ENCODE results near the gene KRT17.
"Not testable (repeated sequence)": the region's sequence is repeated elsewhere in the genome, so short reads cannot be mapped to it uniquely, and the experiment has no call there.

Gene KRT17

DNA sequence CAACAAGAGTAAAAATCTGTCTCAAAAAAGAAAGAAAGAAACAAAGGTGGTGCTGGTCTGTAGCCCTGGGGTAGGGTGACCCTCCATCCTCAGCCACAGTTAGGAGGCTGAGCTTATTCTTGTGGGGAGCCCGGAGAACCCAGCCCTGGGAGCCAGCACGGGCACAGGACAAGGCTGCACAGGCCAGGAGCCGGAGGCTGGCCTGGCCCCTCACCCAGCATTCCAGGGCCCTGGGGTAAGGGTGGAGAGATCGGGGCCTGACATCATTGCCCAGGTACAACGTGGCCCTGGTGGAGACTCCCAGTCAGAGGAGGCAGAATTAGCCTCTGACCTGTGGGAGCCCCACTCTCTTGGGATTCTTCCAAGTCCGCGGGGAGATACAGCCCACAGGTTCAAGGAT, 10.3 kb upstream of the KRT17 start:
- DNase-seq (ENCODE audit: low spot score): no peak

DNA sequence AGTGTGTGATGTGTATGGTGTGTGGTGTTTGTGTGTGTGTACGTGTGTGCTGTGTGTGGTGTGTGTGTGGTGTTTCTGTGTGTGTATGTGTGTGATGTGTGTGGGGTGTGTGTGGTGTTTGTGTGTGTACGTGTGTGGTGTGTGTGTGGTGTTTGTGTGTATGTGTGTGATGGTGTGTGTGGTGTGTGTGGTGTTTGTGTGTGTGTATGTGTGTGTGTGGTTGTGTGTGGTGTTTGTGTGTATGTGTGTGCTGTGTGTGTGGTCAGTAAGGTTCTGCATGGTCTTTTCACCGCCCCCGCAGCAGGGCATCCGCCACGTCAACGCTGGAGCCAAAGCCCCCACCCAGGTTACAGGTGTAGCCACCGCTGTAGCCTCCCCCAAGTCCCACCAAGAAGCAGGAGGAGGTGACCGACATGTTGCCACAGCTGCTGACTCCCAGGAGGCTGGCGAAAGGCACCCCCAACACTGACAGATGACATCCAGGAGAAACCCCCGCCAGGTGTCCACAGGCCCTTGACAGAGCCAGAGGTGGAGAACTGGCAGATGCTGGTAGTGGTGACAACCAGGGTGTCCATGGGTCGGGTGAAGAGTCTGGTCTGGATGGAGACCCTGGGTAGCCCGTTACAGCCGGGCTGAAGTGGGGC, 9.3 kb upstream of the KRT17 start:
- DNase-seq (ENCODE audit: low spot score): no peak

DNA sequence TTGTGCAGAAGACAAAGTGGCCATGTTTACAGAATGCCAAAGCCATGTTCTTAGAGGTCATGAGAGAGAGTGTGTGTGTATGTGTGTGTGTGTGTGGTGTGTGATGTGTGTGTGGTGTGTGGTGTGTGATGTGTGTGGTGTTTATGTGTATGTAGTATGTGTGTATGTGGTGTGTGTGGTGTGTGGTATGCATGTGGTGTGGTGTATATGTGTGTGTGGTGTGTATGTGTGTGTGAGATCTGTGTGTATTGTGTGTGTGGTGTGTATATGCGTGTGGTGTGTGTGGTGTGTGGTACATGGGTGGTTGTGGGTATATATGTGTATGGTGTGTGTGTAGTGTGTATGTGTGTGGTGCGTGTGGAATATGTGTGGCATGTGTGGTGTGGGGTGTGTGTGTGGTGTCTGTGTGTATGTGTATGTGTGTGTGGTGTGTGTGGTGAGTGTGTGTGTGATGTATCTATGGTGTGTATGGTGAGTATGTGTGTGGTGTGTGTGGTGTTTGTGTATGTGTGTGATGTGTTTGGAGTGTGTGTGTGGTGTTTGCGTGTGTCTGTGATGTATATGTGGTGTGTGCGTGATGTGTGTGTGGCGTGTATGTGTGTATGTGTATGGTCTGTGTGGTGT, 8.2 kb upstream of the KRT17 start:
- DNase-seq (ENCODE audit: low spot score): no peak

DNA sequence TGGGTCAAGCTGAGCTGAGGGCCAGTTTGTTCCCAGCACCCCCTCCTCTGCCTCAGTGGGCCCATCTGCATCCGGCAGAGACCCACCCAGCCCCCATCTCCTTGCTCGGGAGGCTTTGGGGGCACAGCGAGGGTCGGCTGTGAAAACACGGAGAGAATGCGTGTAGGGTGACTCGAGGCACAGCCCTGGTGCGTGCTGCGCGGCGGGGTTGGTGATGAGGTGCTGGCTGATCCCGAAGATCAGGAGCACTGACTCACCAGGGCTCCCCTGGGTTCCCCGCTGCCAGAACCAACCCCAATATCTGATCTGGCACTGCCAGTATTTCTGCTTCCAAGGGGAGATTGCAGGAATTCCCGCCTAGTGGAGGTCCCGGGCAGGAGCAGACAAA, 7.5 kb upstream of the KRT17 start:
- no peak for DNase-seq (ENCODE audit: low spot score)

DNA sequence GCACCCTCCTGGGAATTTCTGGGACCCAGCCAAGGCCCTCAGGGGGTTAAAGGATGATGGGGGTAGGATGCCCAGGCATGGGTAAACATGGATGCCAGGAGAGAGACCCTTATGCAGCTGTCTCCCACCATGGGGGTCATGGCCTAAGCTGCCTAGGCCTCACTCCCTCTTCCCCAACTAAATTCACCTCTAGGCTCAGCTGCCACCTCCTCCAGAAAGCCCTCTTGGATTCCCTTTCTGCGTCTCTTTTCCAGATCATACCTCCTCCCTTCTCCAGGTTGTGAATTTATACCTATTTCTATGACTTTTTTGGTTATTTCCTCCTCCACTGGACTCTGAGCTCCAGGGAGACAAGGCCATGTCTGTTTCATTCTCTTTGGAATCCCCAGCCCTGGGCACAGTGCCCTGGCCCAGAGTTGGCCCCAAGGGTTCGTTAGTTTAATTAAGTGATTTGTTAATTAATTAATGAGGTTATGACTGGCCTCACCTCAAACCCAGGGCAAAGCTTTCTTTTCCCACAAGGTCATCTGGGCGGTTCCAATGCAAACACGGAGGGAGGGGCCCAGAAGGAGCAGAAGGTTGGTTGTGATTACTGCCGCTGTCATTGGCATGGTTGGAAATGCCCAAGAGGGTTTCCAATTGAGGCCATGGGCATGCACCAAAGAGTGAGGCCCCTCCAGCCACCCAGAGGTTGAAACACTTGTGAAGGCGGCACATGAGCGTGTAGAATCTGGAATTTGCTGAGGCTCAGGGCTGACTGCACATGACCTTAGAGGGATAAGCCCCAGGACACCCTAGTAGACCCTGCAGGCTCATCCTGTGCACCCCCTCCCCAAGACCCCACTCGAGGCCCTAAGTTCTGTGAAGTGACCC, 6.9 kb upstream of the KRT17 start:
- no peak for DNase-seq (ENCODE audit: low spot score)

DNA sequence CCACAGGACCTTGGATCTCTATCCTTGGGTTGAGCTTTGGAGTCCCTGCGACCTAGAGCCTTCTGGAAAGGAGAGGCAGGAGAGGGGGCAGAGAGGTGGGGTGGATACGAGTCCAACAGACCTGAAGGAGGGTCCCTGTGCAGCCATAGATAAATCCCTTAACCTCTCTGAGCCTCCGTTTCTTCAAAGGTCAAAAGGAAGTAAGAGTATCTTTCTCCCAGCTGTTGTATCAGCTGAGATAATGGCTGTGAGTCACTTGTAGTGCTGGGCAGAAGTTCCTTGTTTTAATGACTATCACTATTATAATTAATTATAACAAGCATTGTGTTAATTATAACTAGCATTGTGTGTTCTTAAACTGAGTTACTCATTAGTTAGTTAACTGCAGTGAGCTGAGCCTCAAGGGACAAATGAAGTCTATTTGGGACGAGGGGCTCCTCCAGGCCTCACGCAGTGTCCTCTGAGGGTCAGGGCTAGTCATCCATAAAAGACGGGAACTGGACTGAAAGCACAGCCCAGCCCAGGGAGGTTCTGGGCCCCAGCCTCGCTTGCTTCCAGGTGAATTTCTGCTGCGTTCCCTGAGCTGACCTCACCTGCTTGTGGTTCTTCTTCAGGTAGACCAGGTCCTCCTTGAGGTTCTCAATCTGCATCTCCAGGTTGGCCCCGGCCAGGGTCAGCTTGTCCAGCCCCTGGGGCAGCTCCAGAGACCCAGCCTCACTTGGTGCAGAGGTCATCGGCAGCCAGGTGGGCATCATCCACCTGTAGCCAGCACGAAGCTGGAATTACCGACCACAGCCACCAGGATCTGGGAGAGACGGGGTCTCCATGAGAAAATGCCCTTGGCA, 5.7 kb upstream of the KRT17 start:
- DNase-seq (ENCODE audit: low spot score): no peak

DNA sequence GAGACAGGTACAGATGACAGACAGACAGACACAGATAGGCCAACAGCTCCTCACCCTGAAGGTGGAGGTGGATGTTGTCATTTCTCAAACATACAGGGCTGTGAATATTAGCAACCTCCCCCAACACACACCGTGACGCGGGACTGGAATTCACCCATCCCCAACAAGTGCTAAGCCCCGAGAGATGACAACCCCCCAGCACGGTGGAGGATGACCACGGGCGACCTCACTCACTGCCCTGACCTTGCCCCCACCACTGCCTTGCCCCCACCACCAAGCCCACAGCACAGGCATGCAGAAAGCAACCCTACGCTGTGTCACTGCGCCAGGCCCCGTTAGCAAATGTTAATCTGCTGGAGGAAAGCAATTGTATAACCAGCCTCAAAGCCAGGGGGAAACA, 4.9 kb upstream of the KRT17 start:
- no peak for DNase-seq (ENCODE audit: low spot score)

DNA sequence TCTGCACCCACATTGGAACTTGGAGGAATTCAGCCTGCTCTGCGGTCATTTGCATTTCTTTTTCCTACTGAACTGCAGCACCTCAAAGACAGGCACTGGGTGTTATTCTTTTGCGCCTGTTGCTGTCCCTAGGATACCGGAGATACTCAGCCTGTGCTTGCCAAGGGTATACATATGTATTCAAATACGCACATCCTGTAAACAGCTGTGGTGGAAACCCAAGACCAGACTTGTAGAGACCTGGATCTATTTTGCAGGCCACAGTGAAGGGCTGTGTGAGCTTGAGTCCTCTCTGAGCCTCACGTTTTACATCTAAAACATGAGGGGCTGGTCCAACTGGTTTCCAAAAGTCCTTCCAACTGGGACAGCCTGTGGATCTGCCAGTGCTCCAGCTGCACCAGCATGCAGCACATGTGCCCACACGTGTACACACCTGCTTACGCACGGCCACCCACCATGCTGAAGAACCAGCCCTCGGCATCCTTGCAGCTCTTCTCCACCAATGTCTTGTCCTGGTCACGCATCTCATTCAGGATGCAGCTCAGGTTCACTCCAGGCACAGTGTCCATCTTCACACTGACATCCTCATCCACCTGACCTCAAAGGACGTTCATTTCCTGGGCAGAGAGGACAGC, 4.4 kb upstream of the KRT17 start:
- not testable (repeated sequence) for DNase-seq (ENCODE audit: low spot score)

DNA sequence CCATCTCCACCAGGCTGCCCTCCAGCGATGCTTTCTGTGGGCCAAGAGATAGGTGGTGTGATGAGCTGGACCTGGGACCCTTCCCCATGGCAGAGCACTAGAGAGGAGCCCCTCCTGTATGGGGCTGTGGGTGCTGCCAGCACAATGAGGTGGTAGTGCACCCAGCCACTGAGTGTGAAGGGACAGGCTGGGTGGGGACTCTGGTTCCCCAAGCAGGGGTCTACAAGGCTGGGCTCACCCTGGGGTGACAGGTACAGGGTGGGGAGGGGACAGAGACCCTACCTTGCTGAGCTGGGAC, 3.6 kb upstream of the KRT17 start:
- DNase-seq (ENCODE audit: low spot score): not testable (repeated sequence)

DNA sequence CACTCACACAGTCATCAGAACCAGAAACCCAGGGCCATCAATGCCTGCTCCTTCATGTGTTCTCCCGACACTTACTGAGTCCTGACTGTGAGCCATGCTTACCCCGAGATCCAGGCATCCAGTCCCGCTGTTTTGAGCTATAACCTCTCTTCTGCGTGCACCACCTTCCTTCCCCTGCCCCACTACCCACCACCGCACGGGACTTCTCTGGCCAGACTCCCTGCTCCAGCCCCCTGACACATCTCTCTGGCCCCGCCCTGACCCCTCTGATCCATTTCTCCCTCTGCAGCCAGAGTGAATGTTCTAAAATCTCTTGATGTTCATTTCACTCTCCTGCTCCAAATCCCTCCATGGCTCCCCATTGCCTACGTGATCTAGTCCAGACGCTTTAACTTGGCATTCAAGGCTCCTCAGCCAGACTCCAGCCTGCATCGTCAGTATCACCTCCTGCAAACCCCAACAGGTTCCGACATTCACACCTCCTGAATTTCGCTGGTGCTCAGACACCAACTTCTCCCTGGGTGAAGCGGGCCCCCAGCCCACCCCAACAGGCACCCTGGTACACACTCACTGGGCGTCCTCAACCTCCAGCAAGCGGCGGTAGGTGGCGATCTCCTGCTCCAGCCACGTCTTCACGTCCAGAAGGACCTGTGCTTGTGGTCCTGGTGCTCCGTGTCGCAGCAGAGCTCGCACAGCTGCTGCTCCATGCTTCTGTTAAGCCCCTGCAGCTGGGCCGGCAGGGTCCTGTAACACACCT, 3.1 kb upstream of the KRT17 start:
- DNase-seq (ENCODE audit: low spot score): no peak

DNA sequence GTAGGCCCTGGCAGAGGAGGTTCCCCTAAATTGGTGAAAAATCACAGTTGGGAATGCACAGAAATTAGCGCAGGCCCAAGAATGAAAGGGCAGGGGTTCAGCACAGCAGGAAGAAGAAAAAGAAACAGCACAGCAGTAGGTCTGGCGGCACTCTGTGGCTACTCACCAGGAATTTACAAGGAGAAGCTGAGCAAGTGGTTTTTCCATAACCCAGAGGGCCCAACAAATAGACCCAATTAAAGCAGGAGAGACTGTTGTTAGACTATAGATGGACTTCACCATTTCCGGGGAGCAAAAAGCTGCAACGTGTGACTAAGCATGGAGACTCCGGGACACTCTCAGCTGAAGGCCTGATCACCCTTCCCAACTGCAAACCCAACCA, 2.5 kb upstream of the KRT17 start:
- DNase-seq (ENCODE audit: low spot score): not testable (repeated sequence)

DNA sequence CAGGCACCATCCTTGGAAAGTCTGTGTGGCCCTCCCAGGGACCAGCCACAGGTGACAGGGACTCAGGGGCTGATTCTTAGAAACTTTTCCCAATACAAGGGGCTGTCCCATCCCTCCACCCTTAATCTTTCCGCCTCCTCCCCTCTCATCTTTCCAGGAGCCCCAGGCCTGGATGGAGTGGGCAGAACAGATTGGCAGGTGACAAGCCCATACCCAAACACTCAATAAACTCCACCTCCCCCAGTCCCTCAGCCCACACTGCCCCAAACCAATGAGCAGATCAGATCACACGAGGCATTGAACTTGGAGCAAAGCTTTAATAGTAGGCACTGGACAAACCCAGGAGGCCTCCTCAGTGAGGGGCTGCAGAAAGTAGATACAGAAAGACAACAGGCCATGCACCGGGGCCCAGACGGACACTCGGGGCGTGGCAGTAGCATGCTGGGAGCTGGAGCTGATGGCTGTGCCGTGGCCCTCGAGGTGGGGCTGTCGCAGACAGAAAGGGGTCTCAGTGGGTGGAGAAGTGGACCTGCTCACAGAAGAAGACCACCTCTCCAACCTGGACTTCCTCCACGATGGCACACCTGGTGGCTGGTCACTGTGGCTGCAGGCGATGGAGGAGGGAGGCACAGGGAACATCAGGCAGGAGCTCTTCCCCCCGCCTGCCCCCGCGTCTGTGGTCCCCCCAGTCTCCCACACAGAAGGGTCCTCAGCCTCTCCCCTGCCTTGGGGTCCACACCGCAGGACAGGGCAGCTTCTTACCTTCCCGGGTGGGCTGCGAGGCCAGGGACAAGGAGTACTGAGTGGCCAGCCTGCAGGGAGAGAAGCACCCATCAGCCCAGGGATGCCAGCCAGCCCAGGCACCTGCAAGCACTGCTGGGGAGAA, 1.9 kb upstream of the KRT17 start:
- not testable (repeated sequence) for DNase-seq (ENCODE audit: low spot score)

DNA sequence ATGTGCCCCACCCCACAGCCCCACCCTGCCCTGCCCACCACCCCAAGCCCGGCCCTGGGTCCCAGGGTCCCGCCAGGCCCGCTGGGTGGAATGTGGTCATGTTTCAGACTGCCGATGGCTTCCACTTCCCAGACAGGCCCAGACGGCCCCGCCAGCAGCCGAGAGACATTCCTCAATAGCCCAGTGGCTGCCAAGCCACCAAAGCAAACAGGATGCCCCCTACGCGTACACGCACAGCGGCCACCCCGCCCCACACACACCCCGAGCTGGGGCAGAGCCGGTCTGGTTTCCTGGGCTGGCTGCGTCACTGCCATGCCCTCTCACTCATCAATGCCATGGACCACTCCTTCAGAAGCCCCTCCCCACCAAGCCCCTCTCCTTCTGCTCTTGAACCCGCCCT, 1.2 kb upstream of the KRT17 start:
- no peak for DNase-seq (ENCODE audit: low spot score)

DNA sequence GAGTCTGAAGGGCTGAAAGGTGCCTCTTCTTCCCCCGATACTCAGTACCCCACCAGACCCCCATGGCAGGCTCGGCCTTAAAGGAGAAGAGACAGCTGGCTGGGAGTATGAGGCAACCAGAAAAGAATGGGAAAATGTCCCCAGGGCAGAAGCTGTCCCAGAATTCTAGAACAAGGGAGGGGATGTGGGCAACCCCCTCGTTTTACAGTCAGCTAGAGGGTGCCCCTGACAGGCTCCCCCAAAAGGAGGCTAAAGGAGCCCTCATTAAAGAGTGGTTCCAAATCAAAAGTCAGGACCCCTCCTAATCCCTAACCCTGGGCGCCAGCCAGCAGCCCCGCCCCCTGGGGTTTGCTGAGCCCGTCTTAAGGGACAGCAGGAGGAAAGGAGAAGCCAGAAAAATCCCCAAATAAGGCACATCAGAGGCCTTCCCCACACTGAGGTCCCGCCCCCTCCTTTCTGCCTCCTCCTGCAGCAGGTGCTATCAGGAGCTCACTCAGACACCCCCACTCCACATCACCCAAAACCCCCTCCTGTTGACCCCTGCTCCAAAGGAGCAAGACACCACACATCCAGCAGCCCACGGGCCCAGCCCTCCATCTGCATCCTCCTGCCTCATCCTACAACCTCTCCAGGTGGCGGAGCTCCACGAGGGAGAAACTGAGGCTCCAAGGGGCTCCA, 1.1 kb downstream of the KRT17 start:
- not testable (repeated sequence) for DNase-seq (ENCODE audit: low spot score)

DNA sequence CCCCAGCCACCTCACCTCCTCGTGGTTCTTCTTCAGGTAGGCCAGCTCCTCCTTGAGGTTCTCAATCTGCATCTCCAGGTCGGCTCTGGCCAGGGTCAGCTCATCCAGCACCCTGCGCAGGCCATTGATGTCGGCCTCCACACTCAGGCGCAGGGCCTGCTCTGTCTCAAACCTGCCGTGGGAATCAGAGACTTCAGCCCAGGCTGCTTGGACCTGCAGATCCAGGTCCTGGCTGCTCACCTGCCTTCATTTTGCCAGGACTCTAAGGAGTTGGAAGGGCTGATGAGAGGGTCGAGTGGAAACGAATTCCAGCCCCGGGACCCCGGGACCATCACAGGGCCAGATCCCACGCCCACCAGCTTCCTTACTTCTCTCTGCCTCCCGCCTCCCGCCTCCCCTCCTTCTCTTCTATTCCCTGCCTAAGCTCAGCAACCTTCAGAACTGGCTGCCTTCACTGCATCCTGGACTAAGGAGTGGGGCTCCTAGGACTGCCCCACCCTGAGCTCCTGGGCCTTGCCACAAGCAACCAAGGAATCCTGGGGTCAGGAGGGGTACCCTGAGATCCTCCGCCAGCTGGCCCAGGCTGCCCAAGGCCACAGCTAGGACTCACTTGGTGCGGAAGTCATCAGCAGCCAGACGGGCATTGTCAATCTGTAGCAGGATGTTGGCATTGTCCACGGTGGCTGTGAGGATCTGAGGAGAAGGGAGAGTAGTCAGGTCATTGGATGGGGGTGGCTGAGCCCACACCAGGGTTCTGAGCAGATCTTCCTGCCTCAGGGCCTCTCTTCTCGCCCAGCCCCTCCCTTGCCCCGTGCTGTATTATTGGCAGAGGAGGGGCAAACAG, 1.8 kb downstream of the KRT17 start:
- not testable (repeated sequence) for DNase-seq (ENCODE audit: low spot score)

DNA sequence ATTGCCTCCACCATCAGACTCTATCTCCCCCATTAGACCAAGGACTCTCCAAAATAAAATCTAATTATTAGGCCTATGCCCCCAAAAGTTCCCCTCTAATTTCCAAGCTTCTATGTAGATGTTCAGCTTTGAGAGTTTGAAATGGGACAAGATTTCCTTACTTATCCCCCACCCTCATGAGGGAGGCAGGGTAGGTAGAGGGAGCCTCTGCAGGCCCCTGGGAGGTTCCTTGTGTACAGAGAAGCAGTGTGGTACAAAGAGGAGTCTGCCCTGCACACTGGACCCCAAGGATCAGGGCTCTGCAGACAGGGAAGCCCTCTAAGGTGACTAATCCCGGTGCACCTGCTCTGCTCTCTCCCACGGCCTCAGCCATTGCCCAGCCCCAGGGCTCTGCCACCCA, 2.5 kb downstream of the KRT17 start:
- DNase-seq (ENCODE audit: low spot score): no peak

DNA sequence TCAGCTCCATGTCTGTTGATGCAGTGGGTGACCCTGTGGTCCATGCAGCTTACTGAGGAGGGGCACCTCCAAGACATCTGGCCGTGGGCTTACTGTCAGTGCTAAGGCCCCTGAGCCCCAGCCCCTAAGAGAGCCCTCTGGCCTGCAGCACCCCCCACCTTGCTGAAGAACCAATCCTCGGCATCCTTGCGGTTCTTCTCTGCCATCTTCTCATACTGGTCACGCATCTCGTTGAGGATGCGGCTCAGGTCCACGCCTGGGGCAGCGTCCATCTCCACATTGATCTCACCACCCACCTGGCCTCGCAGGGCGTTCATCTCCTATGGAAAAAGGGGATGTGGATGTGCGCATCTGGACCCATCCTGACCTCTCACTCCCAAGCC, 2.9 kb downstream of the KRT17 start:
- not testable (repeated sequence) for DNase-seq (ENCODE audit: low spot score)

DNA sequence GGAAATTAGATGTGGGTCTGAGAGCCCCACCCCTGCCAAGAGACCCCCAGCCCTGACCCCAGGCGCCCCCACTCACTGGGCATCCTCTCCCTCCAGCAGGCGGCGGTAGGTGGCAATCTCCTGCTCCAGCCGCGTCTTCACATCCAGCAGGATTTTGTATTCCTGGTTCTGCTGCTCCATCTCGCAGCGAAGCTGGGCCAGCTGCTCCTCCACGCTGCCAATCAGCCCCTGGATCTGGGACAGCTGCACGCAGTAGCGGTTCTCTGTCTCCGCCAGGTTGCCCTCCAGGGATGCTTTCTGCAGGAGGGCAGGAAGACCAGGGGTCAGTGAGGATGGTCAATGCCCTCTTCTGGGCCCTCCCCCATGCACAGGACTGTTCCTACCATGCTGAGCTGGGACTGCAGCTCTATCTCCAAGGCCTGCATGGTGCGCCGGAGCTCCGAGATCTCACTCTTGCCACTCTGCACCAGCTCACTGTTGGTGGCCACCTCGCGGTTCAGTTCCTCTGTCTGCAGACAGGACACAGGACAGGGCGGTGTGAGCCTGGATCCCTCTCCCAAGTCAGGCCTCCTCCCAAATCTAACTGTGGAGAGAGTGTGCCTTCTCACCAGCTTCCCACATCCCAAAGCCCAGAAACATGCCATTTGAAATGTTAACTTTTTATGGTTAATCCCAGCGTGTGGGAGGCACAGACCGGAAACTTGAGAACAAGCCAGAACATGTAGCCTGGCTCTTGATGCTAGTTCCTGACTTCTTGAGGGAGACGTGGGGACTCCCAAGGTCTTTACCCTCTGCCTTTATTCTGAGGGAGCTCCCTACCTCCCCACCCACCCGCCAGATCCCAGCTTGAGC, 3.6 kb downstream of the KRT17 start:
- no peak for DNase-seq (ENCODE audit: low spot score)

Data from hepatic stellate cell (primary cell).